ENCODE data around the gene SLC7A6OS.

Gene SLC7A6OS

DNA sequence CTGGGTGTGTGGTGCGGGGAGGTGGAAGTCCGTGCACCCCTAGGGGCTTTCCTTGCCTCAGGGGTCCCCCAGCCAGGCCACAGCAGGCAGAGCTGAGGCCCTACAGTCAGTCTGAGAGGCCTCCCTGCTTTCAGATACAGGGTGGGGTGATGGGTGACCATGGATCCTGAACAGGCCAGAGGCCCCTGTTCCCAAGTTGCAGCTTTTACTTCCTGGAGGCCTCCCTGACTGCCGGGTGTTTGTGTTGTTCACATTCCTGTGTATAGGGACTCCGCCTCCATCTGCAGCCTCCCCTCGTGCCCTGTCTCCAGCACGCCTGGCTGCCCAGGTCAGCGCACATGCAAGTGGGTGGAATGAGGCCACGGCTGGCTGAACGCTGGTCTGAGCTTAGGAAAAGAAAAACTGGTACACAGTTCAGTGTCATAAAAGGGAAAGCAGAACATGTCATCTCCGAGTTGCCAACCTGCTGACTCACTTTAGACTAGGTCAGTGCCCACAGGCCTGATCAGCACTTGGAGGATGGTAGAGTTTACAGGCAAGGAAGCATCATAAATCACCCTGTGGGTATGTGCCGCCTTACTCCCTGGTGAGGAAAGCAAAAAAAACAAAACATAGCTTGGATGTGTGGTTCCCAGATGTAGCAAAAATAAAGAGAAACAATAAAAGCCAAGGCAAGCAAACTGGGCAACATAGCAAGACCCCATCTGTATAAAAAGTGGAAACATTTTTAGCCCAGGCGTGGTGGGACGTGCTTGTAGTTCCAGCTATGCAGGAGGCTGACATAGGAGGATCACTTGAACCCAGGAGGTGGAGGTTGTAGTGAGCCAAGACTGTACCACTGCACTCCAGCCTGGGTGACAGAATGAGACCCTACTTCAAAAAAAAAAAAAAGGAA is 52.6 kb downstream of the SLC7A6OS start:
- H3K27ac ChIP-seq: no peak overlapping the region
- TF ChIP-seq, protein P1, sequence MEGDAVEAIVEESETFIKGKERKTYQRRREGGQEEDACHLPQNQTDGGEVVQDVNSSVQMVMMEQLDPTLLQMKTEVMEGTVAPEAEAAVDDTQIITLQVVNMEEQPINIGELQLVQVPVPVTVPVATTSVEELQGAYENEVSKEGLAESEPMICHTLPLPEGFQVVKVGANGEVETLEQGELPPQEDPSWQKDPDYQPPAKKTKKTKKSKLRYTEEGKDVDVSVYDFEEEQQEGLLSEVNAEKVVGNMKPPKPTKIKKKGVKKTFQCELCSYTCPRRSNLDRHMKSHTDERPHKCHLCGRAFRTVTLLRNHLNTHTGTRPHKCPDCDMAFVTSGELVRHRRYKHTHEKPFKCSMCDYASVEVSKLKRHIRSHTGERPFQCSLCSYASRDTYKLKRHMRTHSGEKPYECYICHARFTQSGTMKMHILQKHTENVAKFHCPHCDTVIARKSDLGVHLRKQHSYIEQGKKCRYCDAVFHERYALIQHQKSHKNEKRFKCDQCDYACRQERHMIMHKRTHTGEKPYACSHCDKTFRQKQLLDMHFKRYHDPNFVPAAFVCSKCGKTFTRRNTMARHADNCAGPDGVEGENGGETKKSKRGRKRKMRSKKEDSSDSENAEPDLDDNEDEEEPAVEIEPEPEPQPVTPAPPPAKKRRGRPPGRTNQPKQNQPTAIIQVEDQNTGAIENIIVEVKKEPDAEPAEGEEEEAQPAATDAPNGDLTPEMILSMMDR (IDR thresholded peaks at IDR 0.05): no peak
- TF ChIP-seq ZFX (IDR thresholded peaks at IDR 0.05; ENCODE audit: borderline replicate concordance): no peak

DNA sequence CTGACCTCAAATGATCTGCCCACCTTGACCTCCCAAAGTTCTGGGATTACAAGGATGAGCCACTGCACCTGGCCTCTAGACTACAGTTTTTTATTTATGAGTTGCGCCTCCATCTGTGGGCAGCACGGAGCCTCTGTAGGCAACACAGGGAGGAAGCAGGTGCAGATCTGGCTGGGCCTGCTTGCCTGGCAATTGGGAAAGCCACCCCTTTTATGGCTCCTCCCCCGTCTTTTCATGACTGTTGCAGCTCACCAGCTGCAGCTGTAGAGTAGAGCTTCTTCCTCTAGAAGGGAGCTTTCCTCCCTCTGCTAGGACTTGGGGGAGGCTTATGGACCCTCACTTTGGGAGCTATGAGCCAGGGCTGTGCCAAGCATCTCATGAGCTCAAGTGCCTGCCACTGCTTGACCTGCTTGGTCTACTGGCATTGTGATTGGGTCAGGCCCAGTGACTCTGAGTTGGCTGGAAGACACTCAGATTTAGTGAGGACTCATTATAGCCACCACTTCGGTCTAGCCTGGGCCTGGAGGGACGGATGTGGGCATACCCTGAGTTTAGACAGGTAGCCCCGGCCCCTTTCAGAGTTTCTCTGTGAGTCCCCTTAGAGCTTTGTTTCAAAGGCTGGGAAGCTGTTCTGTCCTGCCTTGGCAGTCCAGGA is 53.4 kb downstream of the SLC7A6OS start:
- TF ChIP-seq ZFX (IDR thresholded peaks at IDR 0.05; ENCODE audit: borderline replicate concordance): no peak
- TF ChIP-seq, protein P1 (IDR thresholded peaks at IDR 0.05): no peak
- no peak overlapping the region for H3K27ac ChIP-seq

DNA sequence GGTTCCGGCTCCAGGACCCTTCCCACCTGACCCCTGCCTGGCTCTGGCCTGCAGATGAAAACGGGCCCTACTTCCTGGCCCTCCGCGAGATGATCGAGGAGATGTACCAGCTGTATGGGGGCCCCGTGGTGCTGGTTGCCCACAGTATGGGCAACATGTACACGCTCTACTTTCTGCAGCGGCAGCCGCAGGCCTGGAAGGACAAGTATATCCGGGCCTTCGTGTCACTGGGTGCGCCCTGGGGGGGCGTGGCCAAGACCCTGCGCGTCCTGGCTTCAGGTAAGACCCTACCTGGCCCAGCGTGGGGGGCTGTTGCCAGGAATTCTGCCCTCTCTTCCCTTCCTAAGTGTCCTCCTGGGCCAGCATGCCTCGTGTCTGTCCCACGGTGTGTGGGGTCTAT is 55.0 kb downstream of the SLC7A6OS start:
- no peak overlapping the region for H3K27ac ChIP-seq
- TF ChIP-seq, protein P1 (IDR thresholded peaks at IDR 0.05): no peak
- TF ChIP-seq ZFX (IDR thresholded peaks at IDR 0.05; ENCODE audit: borderline replicate concordance): no peak

DNA sequence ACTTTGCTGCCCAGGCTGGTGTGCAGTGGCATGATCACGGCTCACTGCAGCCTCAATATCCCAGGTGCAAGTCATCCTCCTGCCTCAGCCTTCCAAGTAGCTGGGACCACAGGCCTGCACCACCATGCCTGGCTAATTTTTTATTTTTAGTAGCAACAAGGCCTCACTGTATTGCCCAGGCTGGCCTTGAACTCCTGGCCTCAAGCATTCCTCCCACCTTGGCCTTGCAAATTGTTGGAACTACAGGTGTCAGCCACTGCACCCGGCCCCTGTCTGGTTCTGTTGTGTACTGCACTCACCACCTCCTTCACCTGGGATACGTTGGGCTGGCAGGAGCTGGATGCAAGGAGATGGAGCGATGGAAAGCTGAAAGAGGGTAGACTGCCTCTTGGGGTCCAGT is 57.0 kb downstream of the SLC7A6OS start:
- no peak for TF ChIP-seq ZFX (IDR thresholded peaks at IDR 0.05; ENCODE audit: borderline replicate concordance)
- TF ChIP-seq, protein P1 (IDR thresholded peaks at IDR 0.05): no peak

DNA sequence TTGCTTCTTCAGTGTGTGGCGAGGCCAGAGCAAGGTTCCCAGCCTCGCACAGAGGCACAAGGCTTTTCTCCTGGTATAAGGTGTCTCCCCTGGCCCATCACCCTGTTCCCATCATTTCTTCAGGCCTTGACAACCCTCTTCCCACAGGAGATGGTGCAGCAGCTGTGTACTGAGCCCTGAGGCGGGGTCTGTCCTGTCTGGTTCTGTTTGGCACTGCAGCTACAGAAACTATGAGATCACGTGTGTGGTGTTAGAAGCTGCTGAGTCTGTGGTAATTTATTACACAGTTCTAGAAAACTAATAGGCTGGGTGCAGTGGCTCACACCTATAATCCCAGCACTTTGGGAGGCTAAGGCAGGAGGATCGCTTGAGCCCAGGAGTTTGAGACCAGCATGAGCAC is 58.4 kb downstream of the SLC7A6OS start:
- no peak overlapping the region for H3K27ac ChIP-seq
- TF ChIP-seq, protein P1 (IDR thresholded peaks at IDR 0.05): no peak
- TF ChIP-seq ZFX (IDR thresholded peaks at IDR 0.05; ENCODE audit: borderline replicate concordance): no peak

More for the DNA sequence above, 57.0 kb downstream of the SLC7A6OS start:
- 0 out of 2 replicates have a peak overlapping the region, but pooled peaks have one; percentile 1 for H3K27ac ChIP-seq

DNA sequence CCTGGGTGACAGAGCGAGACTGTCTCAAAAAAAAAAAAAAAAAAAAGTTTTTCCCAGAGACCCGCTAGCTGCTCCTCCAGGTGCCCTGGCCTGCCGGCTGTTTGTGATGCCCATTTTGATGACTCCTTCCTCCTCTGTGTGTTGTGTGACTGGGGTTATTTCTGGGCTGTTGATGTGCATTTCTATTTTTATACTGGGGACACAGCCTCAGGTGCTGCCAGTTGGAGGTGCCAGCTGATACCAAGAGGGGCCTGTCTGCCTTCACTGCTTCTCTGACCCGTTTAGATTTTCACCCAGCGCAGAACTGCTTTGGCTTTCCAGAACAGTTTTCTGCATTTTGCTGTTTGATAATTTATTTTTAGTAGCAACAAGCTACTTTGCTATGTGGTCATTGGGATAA is 58.9 kb downstream of the SLC7A6OS start:
- no peak for TF ChIP-seq ZFX (IDR thresholded peaks at IDR 0.05; ENCODE audit: borderline replicate concordance)
- TF ChIP-seq, protein P1 (IDR thresholded peaks at IDR 0.05): no peak

DNA sequence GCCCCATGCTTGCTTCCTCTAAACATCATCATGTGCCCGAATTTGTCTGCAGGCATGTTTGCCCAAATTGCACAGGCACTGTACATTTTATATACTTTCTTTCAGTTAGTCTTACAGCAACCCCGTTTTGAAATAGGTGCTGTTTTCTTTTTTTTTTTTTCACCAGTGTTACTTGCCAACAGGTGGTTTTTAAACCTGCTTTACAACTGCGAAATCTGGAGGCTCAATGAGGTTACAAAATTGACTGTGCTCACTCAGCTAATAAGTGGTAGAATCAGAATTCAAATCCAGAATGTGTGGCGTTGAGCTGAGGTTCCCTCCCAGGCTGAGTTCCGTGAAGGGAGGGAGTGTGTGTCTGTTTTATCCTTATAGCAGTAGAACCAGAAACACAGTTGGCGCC is 59.8 kb downstream of the SLC7A6OS start:
- no peak for TF ChIP-seq ZFX (IDR thresholded peaks at IDR 0.05; ENCODE audit: borderline replicate concordance)
- TF ChIP-seq, protein P1 (IDR thresholded peaks at IDR 0.05): no peak
- H3K27ac ChIP-seq: no peak overlapping the region

More for the DNA sequence above, 58.9 kb downstream of the SLC7A6OS start:
- H3K27ac ChIP-seq: no peak overlapping the region

Data from 22Rv1 (cell line).